Astrocyte (in vitro differentiated cells and primary cell): ENCODE results near the gene AMD1. TPM values are rescaled to one million over a fixed set of nuclear protein-coding genes. Genes with fewer than 3 reads are reported as not detected.
"Not testable (repeated sequence)": the region's sequence is repeated elsewhere in the genome, so short reads cannot be mapped to it uniquely, and the experiment has no call there.

Experiments
- DNase-seq: peaks from one replicate; pipeline ENCODE4 v3.0.0-alpha.2; 2010; ENCODE audit warnings: low read depth
- FAIRE-seq: peaks from 2 replicates; lab custom pipeline; 2011; peaks lifted over from hg19 to GRCh38; lab: Jason Lieb, UNC
- H2AFZ ChIP-seq: 2 replicates; pipeline ENCODE4 v1.6.0; 2012; ENCODE audit warnings: low read depth, low read length, inconsistent platforms
- H3K27ac ChIP-seq: 2 replicates; pipeline ENCODE4 v1.5.1; 2011; ENCODE audit warnings: low read depth, low read length, inconsistent platforms
- H3K27me3 ChIP-seq: 2 replicates; pipeline ENCODE4 v1.6.0; 2011; ENCODE audit warnings: low read length, inconsistent platforms; ENCODE audit not compliant: insufficient read depth
- H3K36me3 ChIP-seq: 2 replicates; pipeline ENCODE4 v1.5.1; 2011; ENCODE audit warnings: low read length, inconsistent platforms; ENCODE audit not compliant: insufficient read depth
- H3K4me1 ChIP-seq: 2 replicates; pipeline ENCODE4 v1.5.1; 2011; ENCODE audit warnings: low read length, inconsistent platforms; ENCODE audit not compliant: insufficient read depth
- H3K4me2 ChIP-seq: 2 replicates; pipeline ENCODE4 v1.6.0; 2012; ENCODE audit warnings: low read length, inconsistent platforms
- H3K4me3 ChIP-seq: 2 replicates; pipeline ENCODE4 v1.5.1; 2011; ENCODE audit warnings: low read depth, mild to moderate bottlenecking, low read length, inconsistent platforms; ENCODE audit not compliant: insufficient read depth
- H3K79me2 ChIP-seq: 2 replicates; pipeline ENCODE4 v1.6.0; 2012; ENCODE audit warnings: mild to moderate bottlenecking, low read length, inconsistent platforms; ENCODE audit not compliant: insufficient read depth
- H3K9ac ChIP-seq: 2 replicates; pipeline ENCODE4 v1.6.0; 2012; ENCODE audit warnings: mild to moderate bottlenecking, low read length, inconsistent platforms
- H3K9me3 ChIP-seq: 2 replicates; pipeline ENCODE4 v1.5.1; 2012; ENCODE audit warnings: low read depth, mild to moderate bottlenecking, low read length, inconsistent platforms; ENCODE audit not compliant: insufficient read depth
- H4K20me1 ChIP-seq: 2 replicates; pipeline ENCODE4 v1.6.0; 2012; ENCODE audit warnings: low read length, inconsistent platforms; ENCODE audit not compliant: insufficient read depth
- H3K27ac Mint-ChIP-seq: one replicate; pipeline ENCODE4 v1.8.0; 2021; ENCODE audit warnings: mild to moderate bottlenecking, mixed read lengths; ENCODE audit not compliant: unreplicated experiment
- H3K27me3 Mint-ChIP-seq: one replicate; pipeline ENCODE4 v1.8.0; 2021; ENCODE audit warnings: low read depth, mixed read lengths; ENCODE audit not compliant: unreplicated experiment
- H3K36me3 Mint-ChIP-seq: one replicate; pipeline ENCODE4 v1.8.0; 2021; ENCODE audit warnings: low read depth, mixed read lengths; ENCODE audit not compliant: unreplicated experiment
- H3K4me1 Mint-ChIP-seq: one replicate; pipeline ENCODE4 v1.8.0; 2021; ENCODE audit warnings: low read depth, mixed read lengths; ENCODE audit not compliant: unreplicated experiment
- H3K4me3 Mint-ChIP-seq: one replicate; pipeline ENCODE4 v1.8.0; 2021; ENCODE audit warnings: mild to moderate bottlenecking, moderate library complexity, mixed read lengths; ENCODE audit not compliant: unreplicated experiment
- H3K9me3 Mint-ChIP-seq: one replicate; pipeline ENCODE4 v1.8.0; 2021; ENCODE audit warnings: mild to moderate bottlenecking, mixed read lengths; ENCODE audit not compliant: unreplicated experiment
- EZH2 ChIP-seq: IDR thresholded peaks from 2 replicates; pipeline ENCODE4 v1.6.1; 2012; ENCODE audit warnings: mild to moderate bottlenecking, low read length, inconsistent platforms; ENCODE audit not compliant: insufficient read depth
- total RNA-seq: library from RNA; stranded (reverse); gene quantifications from 2 replicates; pipeline ENCODE4 v1.2.1, GENCODE V29; 2021
- TF ChIP-seq, protein P1 (sequence below): IDR thresholded peaks from 2 replicates; pipeline ENCODE4 v1.5.1; 2011; ENCODE audit warnings: low read depth, mild to moderate bottlenecking, inconsistent platforms, low read length, moderate library complexity; ENCODE audit not compliant: insufficient read depth

The AMD1 gene
- total RNA-seq, 1 donor from 2014 or later: 71.6 TPM

DNA sequence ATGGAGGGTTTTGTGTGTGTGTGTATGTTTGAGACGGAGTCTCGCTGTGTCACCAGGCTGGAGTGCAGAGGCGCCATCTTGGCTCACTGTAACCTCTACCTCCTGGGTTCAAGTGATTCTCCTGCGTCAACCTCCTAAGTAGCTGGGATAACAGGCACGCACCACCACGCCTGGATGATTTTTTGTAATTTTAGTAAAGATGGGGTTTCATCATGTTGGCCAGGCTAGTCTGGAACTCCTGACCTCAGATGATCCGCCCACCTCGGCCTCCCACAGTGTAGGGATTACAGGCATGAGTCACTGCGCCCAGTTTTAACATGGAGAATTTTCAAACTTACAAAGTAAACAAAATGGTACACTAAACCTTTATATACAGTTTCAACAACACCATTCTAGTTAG, 22.8 kb downstream of the AMD1 start:
- DNase-seq (no peak), FAIRE-seq (no peak)
- H3K36me3 Mint-ChIP-seq: peaks cover 17% of the 10 kb centered on the region
- Histone ChIP-seq H3K4me2 (no peak overlapping the region), H3K36me3 (peaks cover 46% of the 10 kb centered on the region), H3K4me1 (no peaks in the 10 kb centered on the region), H4K20me1 (peaks cover 21% of the 10 kb centered on the region), H3K9me3 (no peaks in the 10 kb centered on the region), H3K4me3 (no peak overlapping the region), H3K27me3 (no peaks in the 10 kb centered on the region), H3K9ac (no peak overlapping the region), H3K27ac (no peak overlapping the region), H2AFZ (no peak overlapping the region), H3K79me2 (peaks cover 13% of the 10 kb centered on the region)
- H3K27ac Mint-ChIP-seq: no peak overlapping the region
- no peaks in the 10 kb centered on the region for H3K27me3 Mint-ChIP-seq
- no peaks in the 10 kb centered on the region for H3K4me1 Mint-ChIP-seq
- no peak for TF ChIP-seq EZH2
- TF ChIP-seq, protein P1, sequence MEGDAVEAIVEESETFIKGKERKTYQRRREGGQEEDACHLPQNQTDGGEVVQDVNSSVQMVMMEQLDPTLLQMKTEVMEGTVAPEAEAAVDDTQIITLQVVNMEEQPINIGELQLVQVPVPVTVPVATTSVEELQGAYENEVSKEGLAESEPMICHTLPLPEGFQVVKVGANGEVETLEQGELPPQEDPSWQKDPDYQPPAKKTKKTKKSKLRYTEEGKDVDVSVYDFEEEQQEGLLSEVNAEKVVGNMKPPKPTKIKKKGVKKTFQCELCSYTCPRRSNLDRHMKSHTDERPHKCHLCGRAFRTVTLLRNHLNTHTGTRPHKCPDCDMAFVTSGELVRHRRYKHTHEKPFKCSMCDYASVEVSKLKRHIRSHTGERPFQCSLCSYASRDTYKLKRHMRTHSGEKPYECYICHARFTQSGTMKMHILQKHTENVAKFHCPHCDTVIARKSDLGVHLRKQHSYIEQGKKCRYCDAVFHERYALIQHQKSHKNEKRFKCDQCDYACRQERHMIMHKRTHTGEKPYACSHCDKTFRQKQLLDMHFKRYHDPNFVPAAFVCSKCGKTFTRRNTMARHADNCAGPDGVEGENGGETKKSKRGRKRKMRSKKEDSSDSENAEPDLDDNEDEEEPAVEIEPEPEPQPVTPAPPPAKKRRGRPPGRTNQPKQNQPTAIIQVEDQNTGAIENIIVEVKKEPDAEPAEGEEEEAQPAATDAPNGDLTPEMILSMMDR: no peak
- H3K9me3 Mint-ChIP-seq: no peaks in the 10 kb centered on the region
- no peak overlapping the region for H3K4me3 Mint-ChIP-seq

DNA sequence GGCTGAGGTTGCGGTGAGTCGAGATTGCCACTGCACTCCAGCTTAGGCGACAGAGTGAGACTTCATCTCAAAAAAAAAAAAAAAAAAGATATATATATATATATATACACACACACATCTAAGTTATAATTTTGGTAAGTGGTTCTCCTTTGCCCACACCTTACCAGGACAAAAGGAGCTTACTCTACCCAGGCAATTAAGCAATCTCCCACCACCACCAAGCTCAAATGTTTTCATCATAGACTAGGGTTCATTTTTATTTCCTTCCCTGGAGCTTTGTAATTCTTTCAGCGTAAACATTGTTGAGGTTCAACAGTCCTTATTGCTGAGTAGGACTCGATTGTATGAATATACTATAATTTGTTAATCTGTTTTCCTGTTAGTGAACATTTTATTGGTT, 23.5 kb downstream of the AMD1 start:
- Mint-ChIP-seq H3K27ac (no peak overlapping the region), H3K27me3 (no peaks in the 10 kb centered on the region), H3K36me3 (peaks cover 18% of the 10 kb centered on the region), H3K4me3 (no peak overlapping the region), H3K9me3 (no peaks in the 10 kb centered on the region), H3K4me1 (no peaks in the 10 kb centered on the region)
- Histone ChIP-seq H3K9me3 (no peaks in the 10 kb centered on the region), H2AFZ (no peak overlapping the region), H4K20me1 (peaks cover 16% of the 10 kb centered on the region), H3K4me3 (no peak overlapping the region), H3K36me3 (peaks cover 40% of the 10 kb centered on the region), H3K9ac (no peak overlapping the region), H3K27me3 (no peaks in the 10 kb centered on the region), H3K4me1 (no peaks in the 10 kb centered on the region), H3K79me2 (peaks cover 8% of the 10 kb centered on the region), H3K4me2 (no peak overlapping the region), H3K27ac (no peak overlapping the region)
- FAIRE-seq (no peak), DNase-seq (no peak)
- TF ChIP-seq, protein P1: no peak
- no peak for TF ChIP-seq EZH2

DNA sequence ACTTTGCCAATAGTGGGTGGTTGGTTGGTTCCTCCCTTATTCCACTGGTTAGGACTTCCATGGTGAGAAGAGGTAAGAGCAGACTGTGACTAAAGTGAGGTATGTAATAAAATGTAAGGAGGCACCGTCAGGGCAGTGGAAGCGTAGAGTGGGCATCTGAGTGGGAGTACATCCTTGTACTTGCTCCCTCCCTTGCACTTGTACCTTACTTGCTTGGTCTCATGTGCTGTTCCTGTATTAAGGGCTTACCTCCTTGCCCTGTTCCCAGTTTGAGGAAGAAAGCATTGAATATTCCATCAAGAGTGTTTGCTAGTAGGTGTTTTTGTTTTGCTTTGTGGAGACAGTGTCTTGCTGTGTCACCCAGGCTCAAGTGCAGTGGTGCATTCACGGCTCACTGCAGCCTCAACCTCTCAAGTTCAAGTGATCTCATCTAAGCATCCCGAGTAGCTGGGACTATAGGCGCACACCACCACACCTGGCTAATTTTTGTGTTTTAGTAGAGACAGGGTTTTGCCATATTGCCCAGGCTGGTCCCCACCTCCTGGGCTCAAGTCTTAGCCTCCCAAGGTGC, 25.5 kb downstream of the AMD1 start:
- Histone ChIP-seq H3K4me1 (no peaks in the 10 kb centered on the region), H3K36me3 (peaks cover 22% of the 10 kb centered on the region), H3K4me3 (no peak overlapping the region), H3K4me2 (no peak overlapping the region), H2AFZ (no peak overlapping the region), H3K27me3 (no peaks in the 10 kb centered on the region), H3K9me3 (peaks cover 6% of the 10 kb centered on the region), H3K79me2 (no peaks in the 10 kb centered on the region), H3K27ac (no peak overlapping the region), H4K20me1 (peaks cover 6% of the 10 kb centered on the region), H3K9ac (no peak overlapping the region)
- Mint-ChIP-seq H3K27ac (no peak overlapping the region), H3K9me3 (peaks cover 12% of the 10 kb centered on the region), H3K4me1 (no peaks in the 10 kb centered on the region), H3K27me3 (no peaks in the 10 kb centered on the region), H3K4me3 (no peak overlapping the region), H3K36me3 (peaks cover 29% of the 10 kb centered on the region)
- TF ChIP-seq, protein P1: no peak
- FAIRE-seq (no peak), DNase-seq (no peak)

DNA sequence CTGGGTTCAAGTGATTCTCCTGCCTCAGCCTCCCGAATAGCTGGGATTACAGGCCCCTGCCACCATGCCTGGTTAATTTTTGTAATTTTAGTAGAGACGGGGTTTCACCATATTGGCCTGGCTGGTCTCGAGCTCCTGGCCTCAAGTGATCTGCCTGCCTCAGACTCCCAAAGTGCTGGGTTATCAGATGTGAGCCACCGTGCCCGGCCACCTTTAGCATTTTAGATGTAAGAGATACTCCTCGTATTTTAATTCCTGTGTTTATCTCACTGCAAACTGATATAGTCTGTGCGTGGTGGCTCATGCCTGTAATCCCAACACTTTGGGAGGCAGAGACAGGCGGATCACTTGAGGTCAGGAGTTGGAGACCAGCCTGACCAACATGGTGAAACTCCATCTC, 27.0 kb downstream of the AMD1 start:
- not testable (repeated sequence) for H3K4me1 Mint-ChIP-seq, H3K27ac ChIP-seq, H3K27me3 ChIP-seq, H3K79me2 ChIP-seq, H2AFZ ChIP-seq, H3K4me3 ChIP-seq, H4K20me1 ChIP-seq, DNase-seq, H3K4me2 ChIP-seq, H3K4me3 Mint-ChIP-seq, H3K4me1 ChIP-seq, FAIRE-seq, H3K9me3 ChIP-seq, H3K27me3 Mint-ChIP-seq, H3K9ac ChIP-seq
- H3K27ac Mint-ChIP-seq: peak overlapping the region; percentile 53
- peaks cover 33% of the 10 kb centered on the region for H3K36me3 Mint-ChIP-seq
- peaks cover 21% of the 10 kb centered on the region for H3K9me3 Mint-ChIP-seq
- peaks cover 15% of the 10 kb centered on the region for H3K36me3 ChIP-seq
